SK-N-SH (cell line): ENCODE measurements around the gene C11orf54. TPM values are rescaled to one million over a fixed set of nuclear protein-coding genes. Genes with fewer than 3 reads are reported as not detected.
"Not testable (repeated sequence)": the region's sequence is repeated elsewhere in the genome, so short reads cannot be mapped to it uniquely, and the experiment has no call there.

Experiments used
- CTCF ChIA-PET: fragments of 300-600, 350-600 bp; formaldehyde crosslinking; extraction: SDS; loops from one replicate; lab custom pipeline; 2021; lab: Yijun Ruan, JAX
- POLR2A ChIA-PET: fragments of 350-600 bp; sonication (Branson Sonifier 250); formaldehyde crosslinking; extraction: SDS; loops from one replicate; lab custom pipeline; 2020; ENCODE audit warnings: antibody characterized with exemption, inconsistent platforms; lab: Yijun Ruan, JAX
- DNase-seq: peaks from one replicate; pipeline ENCODE4 v3.0.0; 2012
- H2AFZ ChIP-seq: fragments of 200-600 bp; sonication (generic); 2 replicates; pipeline ENCODE4 v1.8.1; 2016; ENCODE audit warnings: antibody characterized with exemption, mild to moderate bottlenecking, low read depth
- H3F3A ChIP-seq: fragments of 200-600 bp; sonication (generic); replicated peaks from 2 replicates; pipeline ENCODE3; 2016; ENCODE audit warnings: antibody characterized with exemption, mild to moderate bottlenecking; ENCODE audit not compliant: insufficient read depth
- H3K27ac ChIP-seq, 2 experiments: fragments of 200-500 bp in 1 of 2; fragments of 200-600 bp in 1 of 2; sonication (Bioruptor generic) in 1 of 2; sonication (generic), shearing (Covaris generic) in 1 of 2; 2 replicates each; pipeline versions ENCODE4 v1.5.1 to v1.6.1; 2014 to 2016; ENCODE audit warnings: low read depth in 2 of 2, inconsistent platforms in 1 of 2, low read length in 1 of 2, mild to moderate bottlenecking in 1 of 2, mixed read lengths in 1 of 2
- H3K27me3 ChIP-seq: fragments of 200-600 bp; sonication (generic), shearing (Covaris generic); 2 replicates; pipeline ENCODE4 v1.6.1; 2016; ENCODE audit warnings: mixed run types; ENCODE audit not compliant: insufficient read depth
- H3K36me3 ChIP-seq, 2 experiments: fragments of 200-500 bp in 1 of 2; fragments of 200-600 bp in 1 of 2; sonication (Bioruptor generic) in 1 of 2; sonication (generic) in 1 of 2; replicated peaks in 1 of 2; 2 replicates each; pipeline versions ENCODE3 to v1.5.1; 2014 to 2016; ENCODE audit warnings: low read length in 1 of 2, mild to moderate bottlenecking in 1 of 2; ENCODE audit not compliant: insufficient read depth in 2 of 2, control insufficient read depth in 1 of 2
- H3K4me1 ChIP-seq, 2 experiments: fragments of 200-500 bp in 1 of 2; fragments of 200-600 bp in 1 of 2; sonication (Bioruptor generic) in 1 of 2; sonication (generic), shearing (Covaris generic) in 1 of 2; 2 replicates each; pipeline versions ENCODE4 v1.5.1 to v1.6.1; 2014 to 2016; ENCODE audit warnings: low read depth in 1 of 2, low read length in 1 of 2, mixed run types in 1 of 2; ENCODE audit not compliant: insufficient read depth in 2 of 2, control insufficient read depth in 1 of 2
- H3K4me2 ChIP-seq: fragments of 200-600 bp; sonication (generic), shearing (Covaris generic); 2 replicates; pipeline ENCODE4 v1.6.1; 2017; ENCODE audit warnings: mixed run types
- H3K4me3 ChIP-seq, 2 experiments: fragments of 200-500 bp in 1 of 2; fragments of 200-600 bp in 1 of 2; sonication (Bioruptor generic) in 1 of 2; sonication (generic), shearing (Covaris generic) in 1 of 2; 2 replicates each; pipeline versions ENCODE4 v1.5.1 to v1.8.1; 2014 to 2016; ENCODE audit warnings: low read depth in 2 of 2, inconsistent platforms in 1 of 2, low read length in 1 of 2, mild to moderate bottlenecking in 1 of 2, mixed read lengths in 1 of 2, moderate library complexity in 1 of 2
- H3K79me2 ChIP-seq: fragments of 200-600 bp; sonication (generic); 2 replicates; pipeline ENCODE4 v1.8.1; 2017; ENCODE audit warnings: mild to moderate bottlenecking; ENCODE audit not compliant: insufficient read depth
- H3K9ac ChIP-seq: fragments of 200-600 bp; sonication (generic); 2 replicates; pipeline ENCODE4 v1.6.1; 2017; ENCODE audit warnings: mixed run types
- H3K9me2 ChIP-seq: fragments of 200-600 bp; sonication (generic); 2 replicates; pipeline ENCODE4 v1.6.1; 2017; ENCODE audit warnings: mixed run types
- H3K9me3 ChIP-seq: fragments of 200-600 bp; sonication (generic); 2 replicates; pipeline ENCODE4 v1.6.1; 2017; ENCODE audit warnings: mixed run types, mild to moderate bottlenecking, moderate library complexity
- H4K20me1 ChIP-seq: fragments of 200-600 bp; sonication (generic); 2 replicates; pipeline ENCODE4 v1.6.1; 2017; ENCODE audit warnings: mild to moderate bottlenecking, mixed run types; ENCODE audit not compliant: insufficient read depth
- EP300 ChIP-seq, 2 experiments: IDR thresholded peaks; 2 replicates each; pipeline versions ENCODE4 v1.4.0 to v1.6.1; 2012; ENCODE audit warnings: borderline replicate concordance in 1 of 2, low read depth in 1 of 2, low read length in 1 of 2
- EZH2phosphoT487 ChIP-seq: fragments of 200-600 bp; sonication (generic); IDR thresholded peaks from 2 replicates; pipeline ENCODE4 v1.6.1; 2017; ENCODE audit warnings: low read depth, mixed run types, mild to moderate bottlenecking, antibody characterized with exemption, moderate library complexity, borderline replicate concordance
- FOSL2 ChIP-seq: IDR thresholded peaks from 2 replicates; pipeline ENCODE4 v1.4.0; 2012; ENCODE audit warnings: low read depth, mild to moderate bottlenecking, moderate library complexity, borderline replicate concordance
- FOXM1 ChIP-seq: IDR thresholded peaks from 2 replicates; pipeline ENCODE4 v1.4.0; 2012; ENCODE audit warnings: low read depth, mild to moderate bottlenecking
- GABPA ChIP-seq: IDR thresholded peaks from 2 replicates; pipeline ENCODE4 v1.4.0; 2012; ENCODE audit warnings: low read depth, mild to moderate bottlenecking
- JUND ChIP-seq: IDR thresholded peaks from 2 replicates; pipeline ENCODE4 v1.4.0; 2012
- MEF2A ChIP-seq: IDR thresholded peaks from 2 replicates; pipeline ENCODE4 v1.4.0; 2012; ENCODE audit warnings: low read depth, borderline replicate concordance
- MXI1 ChIP-seq: IDR thresholded peaks from 2 replicates; pipeline ENCODE4 v1.6.1; 2012; ENCODE audit warnings: mild to moderate bottlenecking, low read depth, low read length, improper control_type of control experiment
- NFIC ChIP-seq: IDR thresholded peaks from 2 replicates; pipeline ENCODE4 v1.4.0; 2012; ENCODE audit warnings: borderline replicate concordance
- PBX3 ChIP-seq: IDR thresholded peaks from 2 replicates; pipeline ENCODE4; 2012
- RCOR1 ChIP-seq: fragments of 150-350 bp; IDR thresholded peaks from 2 replicates; pipeline ENCODE4 v1.6.1; 2017; ENCODE audit warnings: antibody characterized with exemption, low read length
- SIN3A ChIP-seq: IDR thresholded peaks from 2 replicates; pipeline ENCODE4 v1.6.1; 2012; ENCODE audit warnings: low read depth, mild to moderate bottlenecking, low read length, moderate library complexity, borderline replicate concordance
- SMC3 ChIP-seq: IDR thresholded peaks from 2 replicates; pipeline ENCODE4 v1.6.1; 2012; ENCODE audit warnings: low read depth, low read length, improper control_type of control experiment
- TAF1 ChIP-seq: IDR thresholded peaks from 2 replicates; pipeline ENCODE4 v1.6.1; 2012; ENCODE audit warnings: low read depth, mild to moderate bottlenecking, low read length, moderate library complexity, borderline replicate concordance
- YY1 ChIP-seq: IDR thresholded peaks from 2 replicates; pipeline ENCODE4 v1.4.0; 2012; ENCODE audit warnings: low read depth, mild to moderate bottlenecking
- ZBTB33 ChIP-seq: IDR thresholded peaks from 2 replicates; pipeline ENCODE4 v1.4.0; 2012; ENCODE audit warnings: low read depth, borderline replicate concordance
- WGBS: methylation state at CpG from one replicate; pipeline ENCODE4 v1.1.6; 2017; ENCODE audit warnings: low lambda C conversion rate; 5-methylcytosine and 5-hydroxymethylcytosine counted together
- polyA plus RNA-seq, 3 experiments: library from polyadenylated mRNA; depleted of rRNA; stranded (reverse); fragments of >200 nt; gene quantifications; 2 replicates each; pipeline ENCODE4 v1.2.3, GENCODE V29; 2012
- TF ChIP-seq, protein P1 (sequence below): IDR thresholded peaks from 2 replicates; pipeline ENCODE4 v1.4.0; 2012; ENCODE audit warnings: low read depth, borderline replicate concordance

C11orf54 gene
- polyA plus RNA-seq, 1 of the 3 experiments (the other 2 are of a cell fraction): 7.7 TPM

DNA sequence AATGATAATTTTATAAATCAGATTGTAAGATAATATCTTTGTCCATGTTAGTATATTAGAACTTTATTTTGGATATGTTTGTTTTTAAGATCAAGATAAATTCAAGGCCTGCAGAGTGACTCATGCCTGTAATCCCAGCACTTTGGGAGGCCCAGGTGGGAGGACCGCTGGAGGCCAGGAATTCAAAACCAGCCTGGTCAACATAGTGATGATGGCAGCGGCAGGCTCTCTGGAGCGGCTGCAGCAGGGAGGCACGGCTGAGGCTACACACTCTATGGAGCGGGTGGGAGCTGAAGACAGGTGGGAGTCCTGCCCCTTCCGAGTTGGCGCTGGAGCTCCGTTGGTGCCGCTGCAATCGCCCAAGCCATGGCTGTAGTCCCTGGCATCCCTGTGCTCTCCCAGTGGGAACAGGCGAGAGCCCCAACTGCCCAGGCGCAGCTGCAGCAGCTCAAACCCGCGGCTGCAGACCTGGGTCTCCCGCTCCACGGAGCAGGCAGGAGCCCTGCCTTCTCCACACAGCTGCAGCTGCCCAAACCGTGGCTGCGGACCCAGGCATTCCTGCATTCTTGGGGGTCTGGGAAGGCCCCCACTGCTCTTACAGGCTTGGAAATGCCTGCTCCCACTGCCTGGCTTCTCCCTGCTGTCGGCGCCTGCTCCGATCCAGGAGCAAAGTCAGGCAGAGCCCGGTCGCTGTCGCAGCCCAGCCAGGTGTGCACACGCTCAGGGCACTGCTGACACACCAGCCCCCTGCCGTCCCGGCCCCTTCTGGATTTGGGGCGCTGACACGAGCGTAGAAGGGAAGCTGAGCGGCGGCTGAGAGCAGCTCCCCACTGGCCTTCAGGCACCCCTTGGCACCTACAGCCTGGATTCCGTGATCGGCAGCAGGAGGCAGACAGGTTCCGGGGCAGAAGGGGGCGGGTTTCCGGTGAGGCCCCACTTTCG lies 16.7 kb downstream of the C11orf54 start:
- 95% methylated on average over 24 of the region's 38 CpGs for WGBS
- H3K4me3 ChIP-seq: no peak overlapping the region
- no peaks in the 10 kb centered on the region for H3K9me3 ChIP-seq
- no peaks in the 10 kb centered on the region for H3K9me2 ChIP-seq
- DNase-seq: no peak
- no peak overlapping the region for H3K4me2 ChIP-seq
- no peak overlapping the region for H2AFZ ChIP-seq
- no peaks in the 10 kb centered on the region for H4K20me1 ChIP-seq
- H3K27ac ChIP-seq: no peak overlapping the region
- H3K36me3 ChIP-seq: peaks cover 29 to 38% of the 10 kb centered on the region in 2 experiments
- TF ChIP-seq YY1 (no peak), TAF1 (no peak), FOXM1 (no peak), JUND (no peak), FOSL2 (no peak), MXI1 (no peak), ZBTB33 (no peak), SIN3A (no peak), NFIC (no peak), GABPA (no peak), EZH2phosphoT487 (no peak), MEF2A (no peak), SMC3 (no peak), PBX3 (no peak), RCOR1 (no peak), EP300 (IDR thresholded peaks at IDR 0.05; ENCODE audit: borderline replicate concordance in 1 of 2, low read depth in 1 of 2, low read length in 1 of 2) (no peak)
- TF ChIP-seq, protein P1, sequence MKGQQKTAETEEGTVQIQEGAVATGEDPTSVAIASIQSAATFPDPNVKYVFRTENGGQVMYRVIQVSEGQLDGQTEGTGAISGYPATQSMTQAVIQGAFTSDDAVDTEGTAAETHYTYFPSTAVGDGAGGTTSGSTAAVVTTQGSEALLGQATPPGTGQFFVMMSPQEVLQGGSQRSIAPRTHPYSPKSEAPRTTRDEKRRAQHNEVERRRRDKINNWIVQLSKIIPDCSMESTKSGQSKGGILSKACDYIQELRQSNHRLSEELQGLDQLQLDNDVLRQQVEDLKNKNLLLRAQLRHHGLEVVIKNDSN: no peak
- CTCF ChIA-PET: no interaction called here
- H3K79me2 ChIP-seq: no peaks in the 10 kb centered on the region
- H3F3A ChIP-seq: peaks cover 4% of the 10 kb centered on the region
- no peaks in the 10 kb centered on the region for H3K4me1 ChIP-seq
- no peak overlapping the region for H3K9ac ChIP-seq
- no peaks in the 10 kb centered on the region for H3K27me3 ChIP-seq
- POLR2A ChIA-PET: interaction anchor here (1.1 kb wide), 1 partner anchor 16 kb away, joined by 3 read pairs; no protein-coding TSS in a partner anchor

DNA sequence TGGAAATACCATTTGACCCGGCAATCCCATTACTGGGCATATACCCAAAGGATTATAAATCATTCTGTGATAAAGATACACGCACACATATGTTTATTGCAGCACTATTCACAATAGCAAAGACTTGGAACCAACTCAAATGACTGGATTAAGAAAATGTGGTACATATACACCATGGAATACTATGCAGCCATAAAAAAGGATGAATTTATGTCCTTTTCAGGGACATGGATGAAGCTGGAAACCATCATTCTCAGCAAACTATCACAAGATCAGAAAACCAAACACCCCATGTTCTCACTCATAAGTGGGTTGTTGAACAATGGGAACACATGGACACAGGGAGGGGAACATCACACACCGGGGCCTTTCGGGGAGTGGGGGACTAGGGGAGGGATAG lies 17.7 kb downstream of the C11orf54 start:
- CTCF ChIA-PET, H3K9ac ChIP-seq, H3K9me2 ChIP-seq, H3K27me3 ChIP-seq, H2AFZ ChIP-seq, H3K79me2 ChIP-seq, H3F3A ChIP-seq, DNase-seq, H3K4me2 ChIP-seq, POLR2A ChIA-PET, H3K9me3 ChIP-seq, H4K20me1 ChIP-seq, H3K4me1 ChIP-seq, H3K4me3 ChIP-seq, H3K27ac ChIP-seq: not testable (repeated sequence)
- H3K36me3 ChIP-seq: peaks cover 20 to 31% of the 10 kb centered on the region in 2 experiments
- 94% methylated on average over 4 of the region's 4 CpGs for WGBS
